GM21360 (cell line): ENCODE data around the gene WNT9B.

Source experiments
- ATAC-seq: cut with Tn5 transposase; IDR thresholded peaks from one replicate; pipeline ENCODE4 v1.9.1; 2021; ENCODE audit warnings: mild to moderate bottlenecking, moderate library complexity; ENCODE audit not compliant: unreplicated experiment

WNT9B gene

GRCh38 chr17:46851029-46851741 is at the start of gene WNT9B:
Gene WNT9B, plus strand, starts transcription at chr17:46851583. Its CDS starts 56 bp downstream, at chr17:46851639.
- ATAC-seq, result no peak

DNA sequence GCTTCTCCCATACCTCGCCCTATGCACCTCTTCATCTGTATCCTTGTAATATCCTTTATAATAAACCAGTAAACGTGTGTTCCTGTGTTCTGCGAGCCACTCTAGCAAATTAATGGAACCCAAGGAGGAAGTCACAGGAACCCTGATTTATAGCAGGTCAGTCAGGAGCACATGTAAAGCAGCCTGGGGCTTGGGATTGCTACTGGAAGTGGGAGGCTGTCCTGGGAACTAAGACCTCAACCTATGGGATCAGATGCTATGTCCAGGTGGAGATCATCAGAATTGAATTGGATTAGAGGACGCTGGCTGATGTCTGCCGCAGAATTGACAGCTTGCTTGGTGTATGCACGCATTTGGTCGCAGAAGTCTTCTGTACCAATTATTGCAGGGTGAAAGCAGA is 48.6 kb upstream of the WNT9B start:
- ATAC-seq, result no peak

DNA sequence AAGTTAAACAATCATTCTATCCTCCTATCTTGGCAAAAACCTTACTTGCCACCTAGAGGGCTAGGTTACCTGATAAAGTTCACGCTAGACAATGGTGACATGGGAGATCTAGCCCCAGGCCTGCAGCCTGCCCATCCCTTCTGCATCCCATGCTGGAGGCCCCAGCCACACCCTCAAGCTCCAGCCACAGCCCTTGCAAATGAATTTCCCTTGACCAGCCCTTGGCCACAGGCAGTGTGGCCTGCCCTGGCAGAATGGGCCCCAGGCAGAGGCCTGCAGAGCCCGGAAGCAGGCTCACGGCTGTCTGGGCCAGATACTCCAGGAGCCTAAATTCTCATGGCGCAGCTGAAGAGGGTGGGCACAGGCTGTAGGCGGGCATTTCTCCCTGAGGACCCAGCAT is 47.8 kb upstream of the WNT9B start:
- no peak for ATAC-seq

GRCh38 chr17:46805771-46806170 is 45.6 kb upstream of the WNT9B start:
- ATAC-seq, result no peak

- no peak for ATAC-seq
Observed at GRCh38 chr17:46809110-46809571, 42.2 kb upstream of the WNT9B start.

DNA sequence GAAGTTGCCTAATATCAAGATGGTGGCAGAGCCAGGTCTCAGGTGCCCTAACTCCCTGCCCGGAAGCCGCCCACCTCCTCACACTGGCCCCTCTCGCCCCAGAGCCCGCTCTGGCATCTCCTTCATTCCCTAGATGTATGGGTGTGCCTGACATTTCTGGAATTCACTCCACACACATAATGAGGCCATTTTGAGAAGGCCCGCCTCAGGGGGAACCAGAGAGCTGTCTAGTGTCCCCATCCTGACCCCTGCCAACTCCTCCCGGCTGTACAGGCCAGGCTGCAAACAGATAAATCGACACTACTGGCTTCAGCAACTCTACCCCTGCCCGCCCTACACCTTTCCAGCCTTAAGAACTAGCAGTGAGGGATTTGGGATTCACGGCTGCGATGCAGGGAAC is 40.5 kb upstream of the WNT9B start:
- no peak for ATAC-seq

DNA sequence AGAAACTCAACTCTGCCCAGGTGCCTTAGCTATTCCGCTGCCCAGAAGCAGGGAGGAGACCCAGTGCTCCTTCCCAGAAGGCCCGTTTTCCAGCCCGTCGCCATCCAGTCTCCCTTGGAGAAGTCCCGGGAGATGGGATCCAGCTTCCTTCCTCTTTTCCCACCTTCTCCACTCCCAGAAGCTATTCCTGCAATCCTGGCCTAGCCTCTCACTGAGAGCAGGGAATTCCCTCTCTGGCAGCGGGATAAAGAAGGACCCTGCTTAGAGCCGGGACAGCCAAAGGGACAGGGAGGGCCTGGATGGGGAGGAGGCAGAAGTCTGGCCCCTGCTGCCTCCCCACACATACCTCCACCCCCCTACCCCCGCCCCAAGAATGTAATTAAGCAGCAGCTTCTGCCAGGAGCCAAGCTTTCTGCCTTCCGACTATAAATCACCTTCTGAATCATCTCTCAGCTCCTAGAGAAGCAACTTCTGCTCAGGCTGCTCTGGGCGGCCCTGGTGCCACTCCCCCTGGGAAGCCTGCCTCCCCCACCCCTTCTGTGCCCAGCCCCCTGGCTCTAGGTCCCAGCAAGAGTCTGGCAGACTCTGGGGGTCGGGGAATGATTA is 39.3 kb upstream of the WNT9B start:
- no peak for ATAC-seq

- ATAC-seq, result no peak
Observed at GRCh38 chr17:46812624-46813318, 38.6 kb upstream of the WNT9B start.

DNA sequence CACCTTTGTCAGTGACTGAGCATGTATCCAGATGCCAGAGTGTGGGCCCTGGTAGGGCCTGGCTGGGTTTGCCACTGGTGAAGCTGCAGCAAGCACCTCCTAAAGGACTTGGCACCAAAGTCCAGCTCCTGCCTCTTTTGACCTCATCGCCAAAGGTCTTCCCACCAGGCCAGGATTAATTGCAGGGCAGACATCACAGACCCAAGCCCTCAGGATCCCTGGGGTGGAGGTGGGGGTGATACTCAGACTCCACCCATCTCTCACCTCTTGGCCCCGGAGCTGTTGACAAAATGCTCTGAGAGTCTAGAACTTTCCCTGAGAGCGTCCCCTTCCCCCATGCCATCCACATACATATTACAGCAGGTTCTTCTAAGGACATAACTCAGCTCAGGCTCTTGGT is 37.5 kb upstream of the WNT9B start:
- no peak for ATAC-seq

DNA sequence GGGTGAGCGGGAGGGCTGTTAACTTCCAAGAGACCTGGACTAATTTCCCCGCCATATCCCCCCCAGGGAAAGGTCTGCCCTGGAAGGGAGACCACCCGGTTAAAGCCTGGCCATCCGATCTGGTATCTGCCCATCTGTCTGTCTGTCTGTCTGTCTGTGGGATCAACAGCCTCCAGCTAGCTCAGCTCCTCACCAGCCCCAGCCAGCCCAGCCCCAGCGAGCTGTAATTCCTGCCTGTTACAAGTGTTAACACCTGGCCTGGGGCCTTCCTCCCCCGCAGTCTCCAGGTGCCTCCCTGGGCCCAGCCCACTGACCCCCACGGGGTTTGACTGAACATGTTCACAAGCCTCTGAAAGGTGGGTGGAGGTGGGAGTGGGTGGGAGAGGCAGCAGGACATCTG is 36.9 kb upstream of the WNT9B start:
- ATAC-seq, result no peak

DNA sequence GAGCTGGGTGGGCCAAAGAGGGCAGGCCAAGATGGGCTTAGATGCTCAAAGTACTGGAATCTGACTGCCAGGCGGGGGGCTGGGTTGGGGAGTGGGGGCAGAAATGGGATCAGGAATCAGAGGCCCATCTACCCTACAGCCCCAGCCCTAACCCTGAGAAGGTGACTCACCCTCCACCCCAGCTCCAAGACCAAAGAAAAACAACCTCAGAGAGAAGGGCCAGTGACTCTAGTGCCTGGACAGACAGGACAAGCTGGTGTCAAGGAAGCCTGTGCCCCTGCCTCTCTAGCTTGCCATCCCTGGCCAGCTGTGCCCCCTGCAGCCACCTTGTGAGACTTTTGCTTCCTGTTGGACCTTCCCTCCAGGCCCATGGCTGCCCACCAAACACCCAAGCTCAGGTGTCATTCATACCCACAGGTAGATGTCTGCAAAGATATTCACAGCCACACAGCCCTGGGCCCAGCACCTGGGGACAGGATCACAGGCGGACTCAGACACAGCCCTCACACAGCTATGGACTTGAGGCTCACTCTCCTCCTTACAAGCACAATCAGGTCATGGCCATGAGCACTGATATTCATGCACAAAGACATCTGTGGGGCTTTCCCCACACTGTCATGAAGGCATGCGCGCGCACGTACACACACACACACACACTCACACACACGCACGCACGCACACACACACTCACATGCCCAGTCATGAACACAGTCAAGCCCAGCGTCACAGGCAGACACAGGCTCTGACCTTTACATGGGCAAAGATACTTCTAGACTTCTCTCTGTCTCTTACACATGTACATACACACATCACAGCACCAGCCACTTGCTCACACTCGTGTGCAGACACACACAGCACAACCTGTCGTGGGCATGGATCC is 35.7 kb upstream of the WNT9B start:
- ATAC-seq, result no peak

GRCh38 chr17:46817151-46817900 is 34.1 kb upstream of the WNT9B start:
- ATAC-seq, result no peak

DNA sequence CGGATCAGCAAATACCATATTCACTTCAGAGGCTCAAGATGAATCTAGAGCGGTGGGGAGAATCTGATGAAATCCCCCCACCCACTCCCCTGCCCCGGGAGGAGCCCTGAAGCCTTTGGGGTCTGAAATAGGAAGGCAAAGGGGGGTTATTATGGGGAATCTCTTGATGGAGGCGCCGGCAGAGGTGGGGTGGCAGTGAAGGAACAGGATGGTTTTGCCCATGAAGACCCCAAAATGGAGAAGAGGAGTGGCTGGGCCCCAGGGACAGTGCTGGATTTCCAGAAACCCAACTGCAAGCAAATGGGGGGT is 33.5 kb upstream of the WNT9B start:
- ATAC-seq, result no peak

DNA sequence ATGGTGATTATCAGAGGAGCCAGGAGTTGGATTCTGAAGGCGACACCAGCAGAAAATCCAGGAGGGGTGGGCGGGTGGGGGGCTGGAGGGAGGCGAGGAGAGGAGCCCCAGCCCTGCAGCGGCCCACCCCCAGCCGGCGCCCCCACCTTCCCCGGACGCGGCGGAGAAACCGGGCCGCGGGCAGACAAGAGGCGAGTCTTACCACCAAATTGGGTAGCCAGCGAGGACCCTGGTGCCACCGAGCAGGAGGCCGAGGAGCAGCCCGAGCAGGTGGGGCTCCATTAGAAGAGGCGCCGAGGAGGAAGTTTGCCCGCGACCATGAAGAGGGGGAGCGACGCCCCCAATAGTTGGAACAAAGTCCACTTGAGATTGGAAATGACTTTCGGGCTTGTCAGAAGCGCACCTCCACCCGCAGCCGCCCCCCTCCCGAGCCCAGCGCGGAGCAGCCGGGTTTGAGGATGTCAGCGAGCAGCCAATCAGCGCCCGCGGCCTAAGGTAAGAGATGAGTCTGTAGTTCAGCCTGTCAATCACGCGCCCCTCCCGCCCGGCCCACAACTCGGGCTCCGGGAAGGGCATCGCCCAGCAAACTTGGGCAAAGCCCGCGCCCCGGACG is 33.0 kb upstream of the WNT9B start, which contains the start of gene WNT3:
Gene WNT3, minus strand, starts transcription at position 377 of the 613 bp plus-strand sequence. Its CDS starts 95 bp downstream, at position 282.
- ATAC-seq, result no peak

GRCh38 chr17:46818929-46819859 is 32.2 kb upstream of the WNT9B start:
- no peak for ATAC-seq

DNA sequence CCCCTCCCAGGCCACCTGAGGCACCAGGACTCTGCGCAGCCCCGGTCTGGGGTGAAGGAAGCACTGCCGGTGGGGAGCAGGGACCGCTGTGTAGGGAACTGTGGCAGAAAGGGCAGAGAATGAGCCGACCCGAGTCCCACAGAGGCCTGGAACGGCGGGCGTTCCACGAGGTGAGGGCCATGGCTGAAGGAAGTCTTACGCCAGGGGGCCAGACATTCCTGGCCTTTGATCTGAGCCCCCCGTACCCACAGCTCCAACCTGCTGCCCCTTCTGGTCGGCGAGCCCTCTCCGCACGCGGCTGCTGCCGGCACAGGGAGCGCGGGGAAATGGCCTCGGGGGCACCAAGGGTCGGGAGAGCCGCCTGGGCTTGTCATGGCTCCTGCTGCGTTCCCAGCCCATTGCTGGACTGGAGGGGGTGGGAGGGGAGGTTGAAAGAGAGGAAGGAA is 31.5 kb upstream of the WNT9B start:
- no peak for ATAC-seq

DNA sequence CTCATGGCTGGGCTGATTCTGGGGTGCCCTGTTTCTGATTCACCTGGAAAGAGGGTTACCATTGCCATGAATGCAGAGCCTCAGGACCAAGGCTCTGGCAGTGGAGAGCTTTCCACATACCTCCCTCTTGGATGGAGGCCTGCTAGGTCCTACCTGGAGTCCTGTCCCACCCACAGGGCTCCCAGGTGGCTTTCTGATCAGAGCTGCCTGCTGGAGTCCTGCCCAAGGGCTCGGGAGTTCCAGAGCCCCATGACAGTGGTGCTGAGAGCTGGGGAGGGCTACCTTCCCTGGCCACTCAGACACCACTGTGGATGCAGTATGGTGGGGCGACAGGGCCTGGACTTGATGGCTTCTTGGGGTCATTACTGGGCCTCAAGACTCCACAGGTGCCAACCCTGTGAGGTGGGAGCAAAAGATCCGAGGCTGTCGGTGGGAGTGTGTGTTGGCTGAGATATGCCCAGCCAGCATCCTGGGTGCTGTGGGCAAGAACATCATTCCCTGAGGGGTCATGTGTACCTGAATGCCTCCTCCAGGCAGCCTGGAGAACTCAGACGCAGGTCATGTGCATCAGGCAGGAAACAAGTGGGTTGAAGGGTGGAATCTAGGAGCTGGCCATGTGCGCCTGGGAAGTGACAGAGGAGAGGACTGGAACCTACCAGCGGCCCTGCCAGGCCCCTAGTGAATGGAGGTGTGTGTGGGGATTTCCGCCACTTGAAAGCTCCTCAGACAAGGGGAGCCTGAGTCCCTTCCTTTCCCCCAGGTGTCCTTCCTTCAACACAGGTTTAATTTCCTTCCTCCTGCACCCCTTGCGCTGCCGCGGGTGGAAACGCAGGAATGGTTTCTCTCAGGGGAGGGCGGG is 30.6 kb upstream of the WNT9B start:
- ATAC-seq, result no peak
